ENCODE data around the gene VPS26C. TPM values are rescaled to one million over a fixed set of nuclear protein-coding genes. Genes with fewer than 3 reads are reported as not detected.

VPS26C gene
- total RNA-seq, 1 experiment from 2014 or later: 46.2 TPM

GRCh38 chr21:37188825-37189224 lies 78.3 kb downstream of the VPS26C start:
- no peaks in the 10 kb centered on the region; the same call in 1 of the 2 replicates for H4K20me1 ChIP-seq (ENCODE audit: insufficient read depth)
- POLR2A ChIA-PET (ENCODE audit: unreplicated experiment): no interaction called here
- no TSS peak for BruUV-seq (replicated peaks)

DNA sequence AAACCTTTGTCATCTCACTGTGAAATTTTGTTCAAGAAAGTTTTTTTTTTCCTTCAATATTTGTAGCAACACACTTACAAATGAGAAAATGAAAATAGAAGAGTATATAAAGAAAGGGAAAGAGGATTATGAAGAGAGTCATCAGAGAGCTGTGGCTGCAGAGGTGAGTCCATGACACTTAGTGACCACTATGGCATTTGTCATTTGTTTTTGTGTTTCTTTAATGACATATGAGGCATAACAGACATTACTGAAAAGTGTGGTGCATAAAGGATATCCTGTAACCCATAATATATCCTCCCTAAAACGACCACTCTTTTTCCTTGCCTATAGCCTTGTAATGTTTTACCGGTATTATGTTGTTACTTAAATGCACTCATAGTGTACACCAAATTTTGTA lies 80.2 kb downstream of the VPS26C start:
- Histone ChIP-seq H3K36me3 (ENCODE audit: low read depth) (no peaks in the 10 kb centered on the region), H3K9me3 (ENCODE audit: insufficient read depth, low read depth) (no peaks in the 10 kb centered on the region), H3K79me2 (ENCODE audit: low read depth) (no peaks in the 10 kb centered on the region), H3K27ac (no peak overlapping the region), H3K4me1 (replicated peaks; ENCODE audit: insufficient read depth) (no peaks in the 10 kb centered on the region), H3K4me3 (no peak overlapping the region), H3F3A (ENCODE audit: insufficient read depth, low read depth) (no peaks in the 10 kb centered on the region), H3K4me2 (no peak overlapping the region), H3K9me2 (ENCODE audit: insufficient read depth) (no peaks in the 10 kb centered on the region), H4K20me1 (ENCODE audit: insufficient read depth) (no peaks in the 10 kb centered on the region; the same call in 1 of the 2 replicates), H2AFZ (no peak overlapping the region), H3K27me3 (ENCODE audit: insufficient read depth, low read depth) (no peaks in the 10 kb centered on the region)
- no TSS peak for BruUV-seq (replicated peaks)
- POLR2A ChIA-PET (ENCODE audit: unreplicated experiment): no interaction called here
- DNase-seq: no peak
- intact Hi-C loops (cut with micrococcal nuclease; ENCODE audit: unreplicated experiment): no loop called here
- CTCF ChIA-PET: no interaction called here
- TF ChIP-seq EZH2 (IDR thresholded peaks at IDR 0.05; ENCODE audit: low read depth): no peak
- TF ChIP-seq CTCF (conservative IDR thresholded peaks at IDR 0.05): no peak

More at GRCh38 chr21:37188825-37189224, 78.3 kb downstream of the VPS26C start:
- H3K27me3 ChIP-seq (ENCODE audit: insufficient read depth, low read depth): no peaks in the 10 kb centered on the region
- no peaks in the 10 kb centered on the region for H3K79me2 ChIP-seq (ENCODE audit: low read depth)
- CTCF ChIA-PET: no interaction called here
- no peaks in the 10 kb centered on the region for H3K4me1 ChIP-seq (replicated peaks; ENCODE audit: insufficient read depth)
- DNase-seq: no peak
- no peaks in the 10 kb centered on the region for H3K9me2 ChIP-seq (ENCODE audit: insufficient read depth)
- H3K27ac ChIP-seq: no peak overlapping the region
- no peak overlapping the region for H2AFZ ChIP-seq
- no peaks in the 10 kb centered on the region for H3K9me3 ChIP-seq (ENCODE audit: insufficient read depth, low read depth)
- H3K36me3 ChIP-seq (ENCODE audit: low read depth): no peaks in the 10 kb centered on the region
- no peaks in the 10 kb centered on the region for H3F3A ChIP-seq (ENCODE audit: insufficient read depth, low read depth)
- H3K4me2 ChIP-seq: no peak overlapping the region
- intact Hi-C loops (cut with micrococcal nuclease; ENCODE audit: unreplicated experiment): no loop called here
- H3K4me3 ChIP-seq: no peak overlapping the region
- no peak for TF ChIP-seq CTCF (conservative IDR thresholded peaks at IDR 0.05)

- H2AFZ ChIP-seq: no peak overlapping the region
- H3K4me3 ChIP-seq: no peak overlapping the region
- H3K9me3 ChIP-seq (ENCODE audit: insufficient read depth, low read depth): no peaks in the 10 kb centered on the region
- no peak overlapping the region for H3K4me2 ChIP-seq
- intact Hi-C loops (cut with micrococcal nuclease; ENCODE audit: unreplicated experiment): no loop called here
- no peaks in the 10 kb centered on the region for H3K4me1 ChIP-seq (replicated peaks; ENCODE audit: insufficient read depth)
- CTCF ChIA-PET: no interaction called here
- no peaks in the 10 kb centered on the region for H3K79me2 ChIP-seq (ENCODE audit: low read depth)
- H3F3A ChIP-seq (ENCODE audit: insufficient read depth, low read depth): no peaks in the 10 kb centered on the region
- no peak overlapping the region for H3K27ac ChIP-seq
- peaks cover 5% of the 10 kb centered on the region for H3K36me3 ChIP-seq (ENCODE audit: low read depth)
- H3K27me3 ChIP-seq (ENCODE audit: insufficient read depth, low read depth): no peaks in the 10 kb centered on the region
- H4K20me1 ChIP-seq (ENCODE audit: insufficient read depth): no peaks in the 10 kb centered on the region
- no peak for TF ChIP-seq EZH2 (IDR thresholded peaks at IDR 0.05; ENCODE audit: low read depth)
- TF ChIP-seq CTCF (conservative IDR thresholded peaks at IDR 0.05): no peak
- POLR2A ChIA-PET (ENCODE audit: unreplicated experiment): no interaction called here
- no TSS peak for BruUV-seq (replicated peaks)
- H3K9me2 ChIP-seq (ENCODE audit: insufficient read depth): no peaks in the 10 kb centered on the region
- no peak for DNase-seq
These were observed 82.1 kb downstream of the VPS26C start for GRCh38 chr21:37184784-37185593.
